H1 (cell line): ENCODE measurements around the gene PAX7. TPM values are rescaled to one million over a fixed set of nuclear protein-coding genes. Genes with fewer than 3 reads are reported as not detected.

Experiments
- CTCF ChIA-PET: fragments of 300-600 bp; sonication (Branson Sonifier 250); formaldehyde crosslinking; loops from one replicate; lab custom pipeline; 2021; ENCODE audit not compliant: partially characterized antibody; lab: Charles Lee
- POLR2A ChIA-PET: fragments of 300-600 bp; sonication (Branson Sonifier 250); formaldehyde crosslinking; loops from one replicate; lab custom pipeline; 2021; ENCODE audit warnings: inconsistent platforms; ENCODE audit not compliant: partially characterized antibody; lab: Charles Lee
- DNase-seq, 2 experiments: peaks; one replicate each; pipeline versions ENCODE4 v3.0.0 to v3.0.0-alpha.2; 2010 to 2022; ENCODE audit warnings: low spot score in 2 of 2, low read depth in 1 of 2, mixed read lengths in 1 of 2
- FAIRE-seq: peaks from 2 replicates; lab custom pipeline; 2011; peaks lifted over from hg19 to GRCh38; lab: Jason Lieb, UNC
- H2AFZ ChIP-seq: 2 replicates; pipeline ENCODE4 v1.8.1; 2012; ENCODE audit warnings: low read length, inconsistent platforms
- H2AK5ac ChIP-seq: 2 replicates; pipeline ENCODE4 v1.6.1; 2013; ENCODE audit warnings: low read depth, low read length
- H2BK120ac ChIP-seq: replicated peaks from 2 replicates; pipeline ENCODE3; 2013; ENCODE audit warnings: low read depth, low read length, inconsistent platforms
- H2BK12ac ChIP-seq: 2 replicates; pipeline ENCODE4 v1.6.1; 2013; ENCODE audit warnings: low read depth, low read length
- H2BK15ac ChIP-seq: 2 replicates; pipeline ENCODE4 v1.6.1; 2013; ENCODE audit warnings: low read length
- H2BK20ac ChIP-seq: 2 replicates; pipeline ENCODE4 v1.6.1; 2013; ENCODE audit warnings: low read length
- H2BK5ac ChIP-seq: 2 replicates; pipeline ENCODE4 v1.6.1; 2013; ENCODE audit warnings: low read depth, low read length
- H3K14ac ChIP-seq: 2 replicates; pipeline ENCODE4 v1.6.1; 2013; ENCODE audit warnings: inconsistent platforms; ENCODE audit not compliant: insufficient read length
- H3K18ac ChIP-seq: 2 replicates; pipeline ENCODE4 v1.6.1; 2013; ENCODE audit warnings: low read length; ENCODE audit errors: extremely low read depth
- H3K23ac ChIP-seq: 2 replicates; pipeline ENCODE4 v1.6.1; 2013; ENCODE audit warnings: inconsistent platforms; ENCODE audit not compliant: insufficient read length
- H3K23me2 ChIP-seq: 2 replicates; pipeline ENCODE4 v1.6.1; 2013; ENCODE audit warnings: low read depth, low read length
- H3K27ac ChIP-seq: 2 replicates; pipeline ENCODE4 v1.6.1; 2011; ENCODE audit warnings: low read depth, low read length, inconsistent platforms
- H3K27me3 ChIP-seq, 4 experiments: replicated peaks in 1 of 4; 1 replicate in 1 of 4; 2 replicates in 3 of 4; pipeline versions ENCODE4 v1.6.1 to v1.8.1; 2011 to 2013; ENCODE audit warnings: low read length in 3 of 4, mild to moderate bottlenecking in 3 of 4, inconsistent platforms in 2 of 4, mixed read lengths in 2 of 4, moderate library complexity in 1 of 4; ENCODE audit not compliant: control insufficient read depth in 3 of 4, insufficient read depth in 3 of 4; ENCODE audit errors: extremely low read depth in 1 of 4
- H3K36me3 ChIP-seq, 4 experiments: 2 replicates each; pipeline versions ENCODE4 v1.6.1 to v1.8.1; 2011 to 2013; ENCODE audit warnings: mild to moderate bottlenecking in 4 of 4, low read length in 3 of 4, moderate library complexity in 2 of 4, control low read depth in 1 of 4, inconsistent platforms in 1 of 4; ENCODE audit not compliant: insufficient read depth in 4 of 4, control insufficient read depth in 2 of 4
- H3K4ac ChIP-seq: replicated peaks from 2 replicates; pipeline ENCODE3; 2013; ENCODE audit warnings: low read length, low read depth, mixed read lengths, inconsistent platforms; ENCODE audit not compliant: insufficient read length
- H3K4me1 ChIP-seq, 4 experiments: replicated peaks in 1 of 4; 1 replicate in 1 of 4; 2 replicates in 3 of 4; pipeline versions ENCODE4 v1.6.1 to v1.8.1; 2011 to 2013; ENCODE audit warnings: low read length in 3 of 4, inconsistent platforms in 2 of 4, mixed read lengths in 1 of 4; ENCODE audit not compliant: insufficient read depth in 4 of 4, control insufficient read depth in 3 of 4
- H3K4me2 ChIP-seq, 2 experiments: 2 replicates each; pipeline versions ENCODE4 v1.6.1 to v1.8.1; 2011 to 2013; ENCODE audit warnings: low read depth in 2 of 2, low read length in 2 of 2, control low read depth in 1 of 2, inconsistent platforms in 1 of 2, mild to moderate bottlenecking in 1 of 2; ENCODE audit not compliant: insufficient read depth in 1 of 2
- H3K4me3 ChIP-seq, 4 experiments: fragments of 200-600, 300-600 bp in 1 of 4; sonication (generic), shearing (Covaris generic), sonication (Bioruptor Twin) in 1 of 4; 2 replicates each; pipeline versions ENCODE4 v1.5.1 to v1.8.1; 2011 to 2016; ENCODE audit warnings: low read length in 4 of 4, low read depth in 3 of 4, control low read depth in 2 of 4, inconsistent platforms in 2 of 4, mild to moderate bottlenecking in 2 of 4, mixed read lengths in 1 of 4, moderate library complexity in 1 of 4; ENCODE audit not compliant: insufficient read depth in 2 of 4; ENCODE audit errors: extremely low read depth in 1 of 4
- H3K56ac ChIP-seq: replicated peaks from 2 replicates; pipeline ENCODE3; 2013; ENCODE audit warnings: low read depth, mild to moderate bottlenecking, mixed read lengths, low read length, inconsistent platforms; ENCODE audit not compliant: insufficient read length
- H3K79me1 ChIP-seq: 2 replicates; pipeline ENCODE4 v1.6.1; 2013; ENCODE audit warnings: low read depth, low read length, control low read depth
- H3K79me2 ChIP-seq, 2 experiments: 2 replicates each; pipeline versions ENCODE4 v1.6.1 to v1.8.1; 2012 to 2013; ENCODE audit warnings: low read length in 2 of 2, mild to moderate bottlenecking in 2 of 2, inconsistent platforms in 1 of 2; ENCODE audit not compliant: insufficient read depth in 2 of 2, control insufficient read depth in 1 of 2
- H3K9ac ChIP-seq, 4 experiments: replicated peaks in 1 of 4; 1 replicate in 1 of 4; 2 replicates in 3 of 4; pipeline versions ENCODE4 v1.6.1 to v1.8.1; 2011 to 2013; ENCODE audit warnings: low read depth in 3 of 4, low read length in 3 of 4, control low read depth in 2 of 4, mild to moderate bottlenecking in 2 of 4, moderate library complexity in 2 of 4, inconsistent platforms in 1 of 4; ENCODE audit errors: extremely low read depth in 1 of 4
- H3K9me3 ChIP-seq, 2 experiments: 2 replicates each; pipeline versions ENCODE4 v1.6.1 to v1.8.1; 2012 to 2013; ENCODE audit warnings: mild to moderate bottlenecking in 2 of 2, moderate library complexity in 2 of 2, control low read depth in 1 of 2, inconsistent platforms in 1 of 2, low read depth in 1 of 2, low read length in 1 of 2, mixed read lengths in 1 of 2; ENCODE audit not compliant: insufficient read depth in 2 of 2
- H4K20me1 ChIP-seq, 2 experiments: replicated peaks in 1 of 2; 2 replicates each; pipeline versions ENCODE3 to v1.8.1; 2011 to 2013; ENCODE audit warnings: inconsistent platforms in 2 of 2, low read length in 2 of 2, mild to moderate bottlenecking in 1 of 2; ENCODE audit not compliant: insufficient read depth in 2 of 2, control insufficient read depth in 1 of 2
- H4K5ac ChIP-seq: 2 replicates; pipeline ENCODE4 v1.6.1; 2013; ENCODE audit warnings: low read length, low read depth, mixed read lengths, inconsistent platforms; ENCODE audit not compliant: insufficient read length
- H4K8ac ChIP-seq: 2 replicates; pipeline ENCODE4 v1.8.0; 2013; ENCODE audit warnings: mild to moderate bottlenecking, moderate library complexity, low read length, inconsistent platforms; ENCODE audit not compliant: insufficient read depth; ENCODE audit errors: extremely low read depth
- H4K91ac ChIP-seq: replicated peaks from 2 replicates; pipeline ENCODE3; 2013; ENCODE audit warnings: low read length, mixed read lengths, inconsistent platforms; ENCODE audit not compliant: insufficient read length
- CBX8 ChIP-seq: fragments of 300-800, 300-1000 bp; sonication (generic); IDR thresholded peaks from 2 replicates; pipeline ENCODE4 v1.7.1; 2016; ENCODE audit warnings: low read depth, low read length, borderline replicate concordance
- CEBPB ChIP-seq: IDR thresholded peaks from 2 replicates; pipeline ENCODE4 v1.6.1; 2012; ENCODE audit warnings: low read depth, low read length
- CHD1 ChIP-seq: IDR thresholded peaks from 2 replicates; pipeline ENCODE4 v1.6.1; 2012; ENCODE audit warnings: low read depth, low read length, improper control_type of control experiment
- EGR1 ChIP-seq: IDR thresholded peaks from 2 replicates; pipeline ENCODE4 v1.6.1; 2011; ENCODE audit warnings: low read depth, low read length, borderline replicate concordance
- FOSL1 ChIP-seq: IDR thresholded peaks from 2 replicates; pipeline ENCODE4 v1.6.1; 2011; ENCODE audit warnings: mild to moderate bottlenecking, low read depth, low read length, moderate library complexity; ENCODE audit not compliant: insufficient read depth
- GTF2F1 ChIP-seq: IDR thresholded peaks from 2 replicates; pipeline ENCODE4 v1.6.1; 2012; ENCODE audit warnings: low read depth, low read length, improper control_type of control experiment, borderline replicate concordance
- KDM1A ChIP-seq: fragments of 200-600, 300-600 bp; sonication (generic); IDR thresholded peaks from 2 replicates; pipeline ENCODE4 v1.7.1; 2016; ENCODE audit warnings: mild to moderate bottlenecking, low read length, borderline replicate concordance
- PHF8 ChIP-seq: fragments of 200-600 bp; sonication (generic); conservative IDR thresholded peaks from 2 replicates; pipeline ENCODE4 v1.7.1; 2012; ENCODE audit warnings: low read depth, mild to moderate bottlenecking, inconsistent platforms, low read length, moderate library complexity
- POU5F1 ChIP-seq: IDR thresholded peaks from 2 replicates; pipeline ENCODE4 v1.6.1; 2011; ENCODE audit warnings: low read depth, mild to moderate bottlenecking, low read length, moderate library complexity
- RXRA ChIP-seq: IDR thresholded peaks from 2 replicates; pipeline ENCODE4 v1.6.1; 2011; ENCODE audit warnings: low read depth, mild to moderate bottlenecking, low read length, moderate library complexity; ENCODE audit not compliant: insufficient read depth
- SIRT6 ChIP-seq: IDR thresholded peaks from one replicate; pipeline ENCODE4 v1.7.1; 2012; ENCODE audit warnings: low read length, inconsistent platforms
- SIX5 ChIP-seq: IDR thresholded peaks from 2 replicates; pipeline ENCODE4 v1.6.1; 2011; ENCODE audit warnings: mild to moderate bottlenecking, low read depth, low read length
- SP1 ChIP-seq: IDR thresholded peaks from 2 replicates; pipeline ENCODE4 v1.6.1; 2011; ENCODE audit warnings: low read depth, low read length
- SP2 ChIP-seq: IDR thresholded peaks from 2 replicates; pipeline ENCODE4 v1.6.1; 2012; ENCODE audit warnings: mild to moderate bottlenecking, low read length, inconsistent platforms
- TAF7 ChIP-seq: optimal IDR thresholded peaks from 2 replicates; pipeline ENCODE3; 2011; ENCODE audit warnings: low read depth, mild to moderate bottlenecking, inconsistent platforms, low read length, moderate library complexity, borderline replicate concordance
- TCF12 ChIP-seq: IDR thresholded peaks from 2 replicates; pipeline ENCODE4 v1.6.1; 2011; ENCODE audit warnings: low read depth, mild to moderate bottlenecking, low read length
- TEAD4 ChIP-seq: IDR thresholded peaks from 2 replicates; pipeline ENCODE4 v1.6.1; 2012; ENCODE audit warnings: low read depth, low read length, inconsistent platforms, mixed read lengths
- WGBS, 2 experiments: shearing (Covaris generic) in 1 of 2; methylation state at CpG; one replicate each; pipeline versions ENCODE4 v1.1.6 to v1.1.7; 2013 to 2015; ENCODE audit warnings: low lambda C conversion rate in 2 of 2, mixed read lengths in 2 of 2, inconsistent platforms in 1 of 2, low coverage in 1 of 2, missing lambda C conversion rate in 1 of 2; ENCODE audit not compliant: insufficient replicate concordance in 2 of 2, insufficient coverage in 1 of 2, insufficient read length in 1 of 2; ENCODE audit errors: extremely low coverage in 1 of 2, missing lambda C conversion rate in 1 of 2; 5-methylcytosine and 5-hydroxymethylcytosine counted together
- polyA plus RNA-seq, 7 experiments: library from polyadenylated mRNA; depleted of rRNA in 3 of 7; stranded (reverse) in 5 of 7; unstranded in 2 of 7; fragments of >200 nt in 5 of 7; fragments of 200-250 nt in 2 of 7; gene quantifications; 1 replicate in 5 of 7; 2 replicates in 1 of 7; 4 replicates in 1 of 7; pipeline versions ENCODE4 v1.2.1 to v1.2.3, GENCODE V29; 2011 to 2013; ENCODE audit warnings: missing spikeins in 2 of 7, mixed read lengths in 2 of 7
- total RNA-seq: library from RNA; stranded (reverse); fragmentation: NEBNext Ultra II Directional; extraction: Animal tissue kit (Norgen Biotek cat#: 25700); gene quantifications from 2 replicates; pipeline ENCODE4 v1.2.1, GENCODE V29; 2021

PAX7 gene
- total and polyA plus RNA-seq, 2 of the 8 experiments (the other 6 are each of a cell fraction or from before 2014, with no cell fraction given) = not detected

DNA sequence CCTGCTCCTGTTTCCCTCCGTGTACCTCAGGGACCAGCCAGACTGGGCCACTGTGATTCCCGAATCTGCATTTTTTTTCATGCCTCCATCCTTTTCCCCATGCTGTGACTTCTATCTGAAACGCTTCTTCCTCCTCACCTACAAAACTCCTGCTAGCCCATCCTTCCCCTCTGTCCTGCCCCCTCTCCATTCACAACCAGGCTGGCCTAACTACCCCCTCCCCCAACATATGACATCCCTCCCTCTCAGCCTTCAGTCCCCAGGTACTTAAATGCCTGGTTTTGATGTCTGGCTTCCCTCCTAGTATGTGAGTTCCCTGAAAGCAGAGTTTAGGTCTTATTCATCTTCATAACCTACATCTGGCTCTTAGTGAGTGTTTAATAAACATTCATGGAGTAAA, 146.1 kb downstream of the PAX7 start:
- DNase-seq = no peak
- POLR2A ChIA-PET = no interaction called here
- no peak for TF ChIP-seq TAF7
- TF ChIP-seq GTF2F1 = no peak
- no peak for TF ChIP-seq SP2
- TF ChIP-seq POU5F1 = no peak
- TF ChIP-seq KDM1A = no peak
- no peak for TF ChIP-seq CEBPB
- TF ChIP-seq RXRA = no peak
- TF ChIP-seq SIX5 = no peak
- TF ChIP-seq EGR1 = no peak
- no peak for TF ChIP-seq FOSL1
- TF ChIP-seq SIRT6 = no peak
- no peak for TF ChIP-seq SP1
- TF ChIP-seq PHF8 = no peak
- TF ChIP-seq CHD1 = no peak
- no peak for TF ChIP-seq TEAD4
- no peak for TF ChIP-seq CBX8
- no peak for TF ChIP-seq TCF12

More for the DNA sequence above, 146.1 kb downstream of the PAX7 start:
- no peak overlapping the region for H2BK15ac ChIP-seq
- no peak overlapping the region for H2AFZ ChIP-seq
- no peak overlapping the region for H3K4me2 ChIP-seq
- H4K20me1 ChIP-seq = no peaks in the 10 kb centered on the region
- peaks cover 0 to 5% (median 4%) of the 10 kb centered on the region in 4 experiments; a peak in 5 of 7 replicates for H3K4me1 ChIP-seq
- H2BK12ac ChIP-seq = no peak overlapping the region
- no peak overlapping the region for H3K27ac ChIP-seq
- no peaks in the 10 kb centered on the region for H3K79me1 ChIP-seq
- H4K91ac ChIP-seq = no peak overlapping the region
- H2BK20ac ChIP-seq = no peak overlapping the region
- no peak overlapping the region for H3K4ac ChIP-seq
- H3K4me3 ChIP-seq = no peak overlapping the region
- WGBS, 2 experiments = 65% methylated on average over 3 of the region's 3 CpGs; no CpG with 5 or more reads in 1 of the 2 experiments
- no peaks in the 10 kb centered on the region for H3K36me3 ChIP-seq
- no peak overlapping the region for H4K8ac ChIP-seq
- FAIRE-seq = no peak
- H3K79me2 ChIP-seq = no peaks in the 10 kb centered on the region
- no peak overlapping the region for H2BK120ac ChIP-seq
- H3K27me3 ChIP-seq = no peaks in the 10 kb centered on the region; a peak in 4 of 7 replicates
- H3K56ac ChIP-seq = no peak overlapping the region
- H3K23me2 ChIP-seq = no peaks in the 10 kb centered on the region
- no peak overlapping the region for H2BK5ac ChIP-seq
- H4K5ac ChIP-seq = no peak overlapping the region
- CTCF ChIA-PET = interaction anchor here (1.2 kb wide), 1 partner anchor 157 kb away, joined by 4 read pairs; no protein-coding TSS in a partner anchor
- H3K9me3 ChIP-seq = no peaks in the 10 kb centered on the region
- H3K14ac ChIP-seq = no peak overlapping the region
- H2AK5ac ChIP-seq = no peak overlapping the region
- no peak overlapping the region for H3K23ac ChIP-seq
- H3K9ac ChIP-seq = no peak overlapping the region
- no peak overlapping the region for H3K18ac ChIP-seq
